NCI-H446 (cell line): ENCODE results near the gene MAX.

Experiments used
- DNase-seq, 2 experiments: peaks; one replicate each; lab custom pipeline; 2025; lab: John Stamatoyannopoulos, UW

The MAX gene

DNA sequence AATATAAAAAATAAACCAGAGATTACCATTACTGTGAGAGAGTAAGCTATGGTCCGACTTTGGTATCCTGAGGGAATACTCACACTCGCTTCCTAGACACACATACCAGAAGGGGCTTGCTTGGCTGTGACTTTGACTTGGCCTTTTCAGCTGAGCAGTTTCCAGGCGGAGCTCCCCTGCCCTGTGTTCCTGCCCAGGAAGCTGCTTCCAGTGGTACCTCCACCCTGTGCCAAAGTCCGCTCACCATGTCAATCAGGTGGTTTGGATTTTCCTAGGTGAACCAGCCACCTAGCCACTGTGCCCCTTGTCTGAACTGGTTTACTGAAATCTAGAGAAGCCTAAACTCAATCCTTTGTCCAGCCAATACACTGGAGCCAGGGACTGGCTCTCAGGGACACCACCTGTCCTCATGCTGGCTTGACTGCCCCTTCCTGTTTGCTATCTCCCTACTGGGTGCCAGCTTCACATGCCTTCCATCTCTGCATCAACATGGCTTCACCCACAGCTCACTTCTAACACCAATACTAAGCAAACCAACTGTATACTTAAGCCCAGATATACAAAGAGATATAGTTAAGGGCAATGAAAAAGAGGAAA lies 28.6 kb downstream of the MAX start:
- DNase-seq = no peak

GRCh38 chr14:65072937-65073336 lies 29.4 kb downstream of the MAX start:
- DNase-seq = no peak

DNA sequence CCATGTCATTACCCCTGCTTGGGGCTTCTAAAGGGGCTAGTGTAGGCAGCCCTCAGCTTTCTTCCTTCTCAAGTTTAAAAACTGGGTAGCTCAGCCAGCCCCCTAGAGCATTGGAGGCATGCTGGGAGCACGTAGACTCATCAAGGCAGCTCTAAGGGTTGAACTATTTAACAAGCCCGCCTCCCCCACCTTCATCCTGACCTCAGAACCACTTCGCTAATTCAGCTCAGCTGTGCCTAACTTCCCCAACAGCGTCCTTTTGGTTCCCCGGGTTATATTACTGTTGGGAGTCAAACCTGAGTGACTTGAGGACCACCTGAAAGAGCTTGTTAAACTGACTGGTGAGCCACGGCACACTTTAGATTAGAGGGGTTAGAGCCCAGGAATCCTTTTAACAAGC lies 30.1 kb downstream of the MAX start:
- DNase-seq = no peak

GRCh38 chr14:65071544-65071943 lies 30.8 kb downstream of the MAX start:
- DNase-seq = no peak

DNA sequence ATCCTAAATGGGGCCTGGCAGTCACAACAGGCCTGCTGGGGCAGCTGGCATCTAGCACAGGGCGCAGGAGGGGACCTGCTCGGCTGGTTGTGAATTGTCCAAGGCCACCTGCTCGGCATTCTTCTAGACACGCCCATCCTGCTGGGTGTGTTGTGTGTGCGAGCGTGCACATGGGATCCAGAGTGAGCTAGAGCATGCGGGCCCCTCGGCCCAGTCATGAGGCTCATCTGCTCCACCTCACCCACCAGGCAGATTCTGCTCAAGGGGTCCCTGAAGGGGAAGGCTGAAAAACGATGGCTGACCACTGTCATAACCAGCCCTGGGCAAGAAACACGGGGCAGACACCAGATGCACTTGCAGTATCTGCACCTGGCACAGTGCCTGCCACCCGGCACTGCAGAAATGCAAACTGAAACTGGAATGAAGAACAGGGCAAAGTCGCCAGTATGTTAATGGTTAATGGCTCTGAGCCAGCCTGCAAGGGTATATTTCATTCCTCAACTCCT lies 31.8 kb downstream of the MAX start:
- peak; percentile 32 to 83 for DNase-seq

- no peak for DNase-seq
Observed at GRCh38 chr14:65069874-65070413, 32.4 kb downstream of the MAX start.

DNA sequence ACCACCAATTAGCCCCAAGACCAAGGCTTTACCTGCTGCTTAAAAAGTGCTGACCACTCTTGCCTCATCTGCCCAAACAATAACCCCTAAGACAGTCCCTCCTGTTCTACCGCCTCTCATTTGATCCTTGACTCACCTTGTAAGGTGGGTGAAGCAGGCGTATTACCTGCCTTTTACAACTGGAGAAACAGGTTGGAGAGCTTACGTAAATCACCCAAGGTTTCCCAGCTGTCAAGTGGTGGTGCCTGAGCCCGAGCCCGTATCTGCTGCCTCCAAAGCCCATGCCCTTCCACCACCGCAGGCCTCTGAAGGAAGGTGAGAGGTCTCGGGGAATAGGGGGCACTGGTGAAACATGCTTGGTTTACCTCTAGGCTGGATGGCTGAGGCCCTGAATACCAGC lies 36.6 kb downstream of the MAX start:
- DNase-seq = no peak

DNA sequence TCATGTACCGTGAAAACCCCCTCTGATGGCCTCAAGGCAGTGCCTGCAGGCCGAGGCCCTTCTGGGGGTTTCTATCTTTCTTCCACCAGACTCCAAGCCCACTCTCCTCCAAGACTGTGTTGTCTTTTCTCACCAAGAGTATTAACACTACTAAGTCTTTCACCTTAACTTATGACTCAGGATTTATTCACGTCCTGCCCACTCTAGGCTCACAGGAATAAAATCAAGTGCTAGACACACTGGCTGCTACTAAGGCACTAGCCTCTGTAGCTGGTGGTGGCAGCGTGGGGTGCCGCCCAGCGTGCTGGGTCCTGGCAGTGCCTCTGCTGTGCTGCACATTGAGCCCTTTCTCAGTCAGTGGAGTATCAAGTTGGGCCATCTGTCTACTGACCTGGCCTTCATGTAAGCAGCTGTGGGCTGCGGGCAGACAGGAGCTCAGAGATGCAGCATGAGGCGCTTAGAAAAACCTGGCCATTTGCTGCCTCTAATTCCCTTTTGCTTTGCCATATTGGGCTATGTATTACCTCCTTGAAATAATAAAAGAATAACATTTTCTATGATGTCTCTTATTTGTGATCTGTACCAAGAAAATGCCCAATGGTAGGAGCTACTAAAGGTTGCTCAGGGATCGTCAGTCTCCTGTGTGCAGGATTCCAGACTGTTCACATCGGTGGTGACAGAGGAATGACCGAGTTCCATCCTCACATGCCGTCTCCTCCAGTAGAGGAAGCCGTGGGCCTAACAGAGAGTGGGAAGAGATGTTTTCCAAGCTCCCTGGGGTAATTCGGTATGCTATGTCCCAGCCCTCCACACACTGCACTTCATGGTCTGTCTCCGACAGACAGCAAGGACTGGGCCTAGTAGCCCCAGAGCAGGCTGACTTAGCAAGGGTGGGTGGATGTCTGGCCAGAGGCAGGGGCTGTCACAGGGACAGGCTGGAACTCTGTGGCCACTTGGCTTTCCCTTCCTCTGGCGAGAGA lies 39.9 kb downstream of the MAX start:
- DNase-seq = no peak

GRCh38 chr14:65057695-65058094 lies 44.6 kb downstream of the MAX start:
- no peak for DNase-seq

DNA sequence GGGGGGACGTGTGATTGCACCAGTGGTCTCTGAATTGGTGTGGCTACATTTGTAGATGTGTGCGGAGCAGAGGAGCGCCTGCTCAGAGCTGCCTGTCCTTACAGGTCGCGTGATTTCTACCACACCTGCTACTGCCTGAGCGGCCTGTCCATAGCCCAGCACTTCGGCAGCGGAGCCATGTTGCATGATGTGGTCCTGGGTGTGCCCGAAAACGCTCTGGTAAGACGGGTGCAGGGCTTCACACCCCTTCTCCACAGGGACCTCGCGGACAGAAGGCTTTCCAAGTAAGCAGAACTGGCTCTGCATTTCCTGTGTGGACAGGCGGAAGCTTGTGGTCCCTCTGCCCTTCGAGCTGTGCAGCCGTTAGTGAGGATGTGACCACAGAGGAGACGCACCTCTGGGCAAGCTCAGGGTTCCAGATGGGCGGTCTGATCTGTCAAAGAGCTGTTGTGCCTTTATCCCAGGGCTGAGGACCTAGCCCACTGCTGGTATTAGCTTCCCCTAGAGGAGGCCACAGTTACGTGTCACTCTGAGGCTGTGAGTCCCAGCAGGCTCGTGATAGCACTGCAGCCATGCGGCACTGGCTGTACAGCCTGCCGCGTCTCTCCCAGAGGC lies 47.7 kb downstream of the MAX start:
- DNase-seq = no peak

- no peak for DNase-seq
Observed at GRCh38 chr14:65053466-65053865, 48.9 kb downstream of the MAX start.

- DNase-seq = no peak
Observed at GRCh38 chr14:65052832-65053231, 49.5 kb downstream of the MAX start.

- no peak for DNase-seq
Observed at GRCh38 chr14:65045709-65046108, 56.6 kb downstream of the MAX start.

DNA sequence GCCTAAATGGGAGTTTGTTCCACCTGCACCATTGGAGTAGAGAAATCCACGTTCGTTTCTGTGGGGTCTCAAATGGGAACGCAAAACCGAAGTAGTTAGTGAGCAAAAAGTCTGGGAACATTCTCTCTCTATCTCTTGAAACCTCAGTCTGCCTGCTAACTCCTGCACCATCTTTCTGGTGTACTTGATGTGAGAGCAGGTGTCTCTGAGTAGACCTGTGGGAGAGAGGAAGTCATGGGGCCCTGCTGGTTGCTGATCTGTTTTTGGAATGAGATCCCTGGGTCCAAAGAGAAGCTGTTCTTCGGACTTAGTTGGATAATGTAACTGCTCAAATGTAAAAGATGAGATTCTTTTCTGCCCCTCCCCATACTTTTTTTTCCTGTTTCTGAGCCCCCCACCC lies 57.3 kb downstream of the MAX start:
- no peak for DNase-seq

DNA sequence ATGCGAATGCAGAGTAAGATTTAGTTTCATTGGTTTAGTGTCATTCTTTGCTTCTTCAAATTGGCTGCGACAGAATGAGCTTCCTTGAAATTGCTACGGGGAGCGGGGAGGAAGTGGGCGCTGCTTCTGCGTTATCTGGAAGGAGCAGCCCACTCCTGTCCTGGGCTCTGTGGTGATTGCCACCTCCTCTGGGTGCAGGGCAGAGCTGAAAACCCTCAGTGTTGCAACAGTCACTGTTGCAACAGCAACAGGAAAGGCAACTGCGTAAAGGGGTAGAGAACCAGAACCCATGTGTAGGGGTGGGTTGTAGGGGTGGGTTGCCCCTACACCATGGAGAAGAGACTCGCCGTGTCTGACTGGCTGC lies 57.7 kb downstream of the MAX start:
- DNase-seq = no peak

DNA sequence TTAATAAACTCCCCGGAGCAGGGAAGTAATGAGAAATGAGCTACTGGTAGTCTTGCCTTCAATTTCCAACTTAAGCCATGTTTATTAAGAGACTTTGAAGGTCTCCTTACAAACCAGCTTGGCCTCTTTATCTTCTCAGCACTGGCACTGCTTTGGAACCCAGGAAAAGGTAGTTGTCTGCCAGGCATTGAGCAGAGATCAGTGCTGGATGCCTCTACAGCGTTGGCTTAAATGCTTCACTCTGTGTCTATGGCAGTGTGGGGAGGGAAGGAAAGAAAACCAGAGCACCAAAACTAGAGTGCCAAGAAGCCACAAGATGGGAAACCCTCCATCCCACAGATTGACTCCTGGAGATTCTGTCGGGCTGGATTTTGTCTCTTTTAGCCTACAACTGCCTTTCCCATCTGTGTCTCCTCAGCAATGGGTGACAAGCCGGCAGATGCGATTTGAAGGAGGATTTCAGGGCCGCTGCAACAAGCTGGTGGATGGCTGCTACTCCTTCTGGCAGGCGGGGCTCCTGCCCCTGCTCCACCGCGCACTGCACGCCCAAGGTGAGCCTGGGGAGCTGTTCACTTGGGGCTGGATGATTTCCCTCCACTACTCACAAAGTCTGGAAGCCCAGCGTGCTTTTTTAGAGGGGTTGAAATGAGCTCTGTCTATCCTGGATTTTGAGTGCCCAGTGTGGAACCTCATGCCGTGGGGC lies 58.3 kb downstream of the MAX start:
- no peak for DNase-seq

- no peak for DNase-seq
Observed at GRCh38 chr14:65042731-65043372, 59.5 kb downstream of the MAX start.

- DNase-seq = no peak
Observed at GRCh38 chr14:65042296-65042695, 60.0 kb downstream of the MAX start.

- no peak for DNase-seq
Observed at GRCh38 chr14:65041434-65041915, 60.8 kb downstream of the MAX start.

DNA sequence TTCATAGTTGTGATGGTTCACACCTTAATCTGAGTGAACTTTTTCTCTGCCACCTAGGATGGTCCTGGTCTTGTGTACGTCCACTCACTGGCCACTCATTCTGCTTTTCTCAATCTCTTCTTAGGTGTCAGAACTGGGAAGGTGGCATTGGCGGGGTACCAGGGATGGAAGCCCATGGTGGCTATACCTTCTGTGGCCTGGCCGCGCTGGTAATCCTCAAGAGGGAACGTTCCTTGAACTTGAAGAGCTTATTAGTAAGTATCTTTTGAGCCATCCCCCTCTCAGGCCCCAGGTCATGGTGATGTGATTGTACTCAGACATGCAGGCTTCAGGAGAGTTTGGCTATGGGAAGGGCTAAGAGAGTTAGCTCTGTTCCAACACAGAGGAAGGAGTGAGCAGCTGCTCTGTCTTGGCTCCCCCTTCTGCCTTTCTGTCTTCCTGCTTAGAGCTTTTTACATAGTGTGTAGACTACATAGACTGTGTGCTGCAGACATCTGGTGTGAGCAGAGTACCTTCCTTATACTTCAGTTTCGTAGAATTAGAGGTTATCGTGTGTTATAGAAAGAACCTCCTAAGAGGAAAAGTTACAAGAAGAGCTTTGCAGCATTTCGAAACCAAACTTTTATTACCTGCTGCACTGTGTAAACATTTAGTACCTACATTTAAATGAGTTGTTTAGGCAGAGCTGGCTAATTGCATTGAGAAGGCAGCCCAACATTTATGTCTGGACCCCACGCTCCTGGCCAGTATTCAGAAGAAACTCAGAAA lies 61.5 kb downstream of the MAX start:
- DNase-seq = no peak

GRCh38 chr14:65038966-65039365 lies 63.4 kb downstream of the MAX start:
- no peak for DNase-seq
